Stimulated activated CD8-positive, alpha-beta memory T cell treated with anti-CD3 and anti-CD28 coated beads, Interleukin-4, amount 100 ng/mL, for 1 hour (primary cell): ENCODE data around the gene PHF14.

Experiments
- DNase-seq, 2 donors: peaks; one replicate each; pipeline ENCODE4 v3.0.0-alpha.2; 2020; ENCODE audit warnings: low read depth in 2 of 2, low spot score in 1 of 2

Gene PHF14

GRCh38 chr7:11196143-11196542, 222.5 kb downstream of the PHF14 start:
- no peak for DNase-seq

- no peak for DNase-seq
Measured at GRCh38 chr7:11203224-11203623, 229.6 kb downstream of the PHF14 start.

GRCh38 chr7:11203683-11204082, 230.0 kb downstream of the PHF14 start:
- DNase-seq, result no peak

GRCh38 chr7:11206177-11206899, 232.7 kb downstream of the PHF14 start:
- no peak for DNase-seq

GRCh38 chr7:11207565-11207964, 233.9 kb downstream of the PHF14 start:
- DNase-seq, result no peak

- no peak for DNase-seq
Measured at GRCh38 chr7:11208883-11209465, 235.3 kb downstream of the PHF14 start.

GRCh38 chr7:11210374-11210773, 236.7 kb downstream of the PHF14 start:
- DNase-seq, result no peak

- DNase-seq, result peak in 1 of 2 donors; percentile 8
Measured at GRCh38 chr7:11212080-11212711, 238.5 kb downstream of the PHF14 start.

GRCh38 chr7:11212816-11213215, 239.1 kb downstream of the PHF14 start:
- no peak for DNase-seq

GRCh38 chr7:11213266-11213665, 239.6 kb downstream of the PHF14 start:
- no peak for DNase-seq

- no peak for DNase-seq
Measured at GRCh38 chr7:11216276-11216675, 242.6 kb downstream of the PHF14 start.

- DNase-seq, result no peak
Measured at GRCh38 chr7:11217848-11218565, 244.3 kb downstream of the PHF14 start.
